Mammary epithelial cell (primary cell): ENCODE results near the gene HOXA3.

Experiments
- CTCF ChIP-seq, 2 donors: IDR thresholded peaks in 1 of 2; conservative IDR thresholded peaks in 1 of 2; 2 replicates each; pipeline ENCODE4 v1.5.1; 2011 to 2012; ENCODE audit warnings: inconsistent platforms in 2 of 2, low read length in 2 of 2, mild to moderate bottlenecking in 2 of 2, control low read depth in 1 of 2, low read depth in 1 of 2; ENCODE audit not compliant: insufficient read depth in 1 of 2; ENCODE audit errors: extremely low read depth in 1 of 2
- EZH2 ChIP-seq: IDR thresholded peaks from 2 replicates; pipeline ENCODE4 v1.6.1; 2012; ENCODE audit warnings: low read length, inconsistent platforms, borderline replicate concordance

- TF ChIP-seq CTCF (conservative IDR thresholded peaks at IDR 0.05 in 1 of 2, IDR thresholded peaks at IDR 0.05 in 1 of 2; ENCODE audit: extremely low read depth in 1 of 2, insufficient read depth in 1 of 2, low read depth in 1 of 2, low read length in 2 of 2), result no peak
- peak; percentile 94 for TF ChIP-seq EZH2
Measured at GRCh38 chr7:27198871-27199801, 46.8 kb upstream of the HOXA3 start.
